Activated T-cell treated with anti-CD3 and anti-CD28 coated beads for 48 hours (primary cell): ENCODE results near the gene FOXI1.

Source experiments
- DNase-seq: peaks from one replicate; pipeline ENCODE4 v3.0.0-alpha.2; 2020; ENCODE audit warnings: low read depth

The FOXI1 gene

DNA sequence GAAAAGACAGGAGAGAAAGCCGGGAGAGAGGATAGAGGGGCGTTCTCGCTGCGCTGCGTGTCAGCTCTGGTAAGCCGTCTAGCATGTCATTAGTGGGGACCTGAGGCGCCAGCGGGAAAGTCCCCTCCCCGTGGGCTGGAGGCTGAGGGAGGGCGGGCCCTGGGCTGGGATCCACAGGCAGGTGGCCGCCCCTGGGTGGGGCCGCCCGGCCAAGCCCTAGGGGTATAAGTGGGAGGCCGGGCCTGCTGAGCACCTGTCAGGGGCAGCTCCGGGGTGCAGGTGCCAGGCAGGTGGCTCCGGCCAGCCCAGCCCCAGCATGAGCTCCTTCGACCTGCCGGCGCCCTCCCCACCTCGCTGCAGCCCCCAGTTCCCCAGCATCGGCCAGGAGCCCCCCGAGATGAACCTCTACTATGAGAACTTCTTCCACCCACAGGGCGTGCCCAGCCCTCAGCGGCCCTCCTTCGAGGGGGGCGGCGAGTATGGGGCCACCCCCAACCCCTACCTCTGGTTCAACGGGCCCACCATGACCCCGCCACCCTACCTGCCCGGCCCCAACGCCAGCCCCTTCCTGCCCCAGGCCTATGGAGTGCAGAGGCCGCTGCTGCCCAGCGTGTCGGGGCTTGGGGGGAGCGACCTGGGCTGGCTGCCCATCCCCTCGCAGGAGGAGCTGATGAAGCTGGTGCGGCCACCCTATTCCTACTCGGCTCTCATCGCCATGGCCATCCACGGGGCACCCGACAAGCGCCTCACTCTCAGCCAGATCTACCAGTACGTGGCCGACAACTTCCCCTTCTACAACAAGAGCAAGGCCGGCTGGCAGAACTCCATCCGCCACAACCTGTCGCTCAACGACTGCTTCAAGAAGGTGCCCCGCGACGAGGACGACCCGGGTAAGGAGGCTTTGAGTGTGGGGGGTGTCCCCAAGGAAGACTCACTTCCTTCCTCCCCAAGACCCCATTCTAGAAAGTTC is at the start of gene FOXI1:
Gene FOXI1, plus strand, starts transcription at position 256 of the 970 bp plus-strand sequence. Its CDS starts 61 bp downstream, at position 317.
- no peak for DNase-seq

DNA sequence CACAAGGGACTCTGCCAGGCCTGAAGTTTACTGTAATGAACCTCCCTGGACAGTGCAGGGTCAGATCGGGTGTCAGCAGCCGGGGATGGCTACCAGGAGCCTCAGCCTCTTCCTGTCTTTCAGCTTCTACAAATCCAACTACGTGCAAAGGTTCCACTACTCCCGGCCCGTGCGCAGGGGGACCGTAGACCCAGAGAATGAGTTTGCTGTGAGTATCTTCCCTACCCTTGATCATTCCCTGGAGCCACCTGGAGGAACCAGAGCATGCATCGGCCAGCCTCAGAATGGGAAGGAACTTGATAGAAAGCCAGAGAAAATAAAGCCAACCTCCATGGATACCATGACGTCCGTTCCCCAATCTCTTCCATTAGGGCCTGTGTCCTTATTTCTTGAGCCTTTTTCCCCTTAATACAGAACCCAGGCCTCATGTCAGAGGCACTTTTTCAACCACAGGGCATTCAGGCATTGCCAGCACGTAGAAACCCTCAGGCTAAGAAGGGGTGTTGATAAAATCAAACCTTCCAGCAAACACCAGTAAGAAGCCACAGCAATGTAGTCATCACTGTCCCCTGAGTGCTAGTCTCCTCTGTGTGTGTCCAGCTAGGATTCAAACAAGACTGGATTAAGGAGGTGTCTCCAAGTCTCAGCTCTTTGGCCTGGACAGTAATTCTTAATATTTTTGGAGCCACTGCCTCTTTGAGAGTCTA is 49.0 kb upstream of the FOXI1 start:
- DNase-seq: no peak

DNA sequence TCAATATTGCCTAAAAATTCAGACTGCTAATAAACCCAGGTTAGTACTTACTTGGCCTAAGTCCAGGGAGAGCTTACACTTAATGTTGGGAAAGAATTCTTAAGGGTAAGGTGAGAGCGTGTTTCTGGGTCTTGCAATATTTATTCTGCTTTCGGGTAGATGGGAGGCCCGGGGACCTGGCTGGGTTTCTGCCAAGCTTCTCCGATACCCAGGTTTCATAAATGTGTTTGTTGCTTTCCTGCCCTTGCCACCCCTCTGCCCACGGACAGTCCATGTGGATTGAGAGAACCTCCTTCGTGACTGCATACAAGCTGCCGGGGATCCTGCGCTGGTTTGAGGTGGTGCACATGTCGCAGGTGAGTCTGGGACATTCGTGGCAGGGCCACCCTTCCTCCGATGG is 48.4 kb upstream of the FOXI1 start:
- DNase-seq: no peak

DNA sequence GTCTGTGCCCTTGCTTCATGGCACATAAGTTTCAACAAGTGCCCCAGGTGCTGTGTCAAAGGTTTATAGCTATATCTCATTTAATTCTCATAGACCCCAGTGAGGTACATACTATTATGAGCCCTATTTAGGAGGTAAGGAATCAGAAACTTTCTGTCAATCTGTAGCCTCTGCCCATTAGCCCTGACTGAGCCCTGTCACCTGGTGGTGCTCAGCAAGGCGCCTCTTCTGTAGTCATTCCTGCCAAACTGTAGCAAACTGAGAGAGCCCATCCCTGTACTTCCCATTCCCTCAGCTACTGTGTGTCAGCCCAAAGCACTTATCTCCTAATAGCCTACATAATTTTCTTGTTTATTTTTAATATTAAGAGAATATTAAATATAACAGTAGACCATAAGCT is 46.5 kb upstream of the FOXI1 start:
- no peak for DNase-seq

DNA sequence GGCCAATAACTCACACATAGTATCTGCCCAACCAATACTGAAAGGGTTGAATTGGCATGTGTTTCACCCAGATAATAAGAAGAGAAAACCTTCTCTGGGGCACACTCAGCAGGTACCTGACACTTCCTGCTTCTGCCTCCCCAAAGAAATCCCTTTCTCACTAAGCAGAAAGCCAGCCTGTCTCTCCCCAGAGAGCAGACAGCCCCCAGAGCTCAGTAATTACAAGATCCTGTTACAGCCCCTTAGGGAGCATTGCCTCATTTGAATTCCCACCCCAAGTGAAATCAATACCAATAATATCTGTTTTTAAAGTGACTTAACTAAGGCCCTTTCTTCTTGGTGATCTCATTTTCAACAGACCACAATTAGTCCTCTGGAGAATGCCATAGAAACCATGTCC is 38.5 kb upstream of the FOXI1 start:
- DNase-seq: no peak

DNA sequence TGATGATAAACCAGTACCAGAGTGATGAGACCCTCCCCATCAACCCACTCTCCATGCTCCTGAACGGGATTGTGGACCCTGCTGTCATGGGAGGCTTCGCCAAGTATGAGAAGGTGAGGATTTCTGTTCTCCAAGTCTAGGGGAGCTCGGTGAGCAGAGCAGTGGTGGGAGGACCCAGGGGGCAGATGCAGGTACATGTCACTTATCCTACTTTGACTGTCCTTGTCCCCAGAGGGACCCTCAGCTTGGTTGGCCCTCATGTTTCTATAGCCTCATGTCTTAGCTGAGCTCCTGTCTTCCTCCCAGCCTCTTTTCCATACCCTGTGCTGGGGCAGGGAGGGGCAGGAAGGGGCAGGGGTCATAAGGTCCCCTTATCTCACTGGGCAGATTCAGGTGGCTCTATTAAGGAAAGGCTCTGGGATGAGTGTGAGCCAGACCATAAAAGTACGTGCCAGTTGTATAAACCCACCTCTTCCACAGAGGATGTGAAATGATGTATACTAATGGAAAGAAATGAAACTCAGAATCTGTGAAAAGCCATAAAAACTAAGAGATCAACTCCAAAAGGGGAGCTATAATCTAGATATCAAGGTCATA is 38.0 kb upstream of the FOXI1 start:
- DNase-seq: no peak

DNA sequence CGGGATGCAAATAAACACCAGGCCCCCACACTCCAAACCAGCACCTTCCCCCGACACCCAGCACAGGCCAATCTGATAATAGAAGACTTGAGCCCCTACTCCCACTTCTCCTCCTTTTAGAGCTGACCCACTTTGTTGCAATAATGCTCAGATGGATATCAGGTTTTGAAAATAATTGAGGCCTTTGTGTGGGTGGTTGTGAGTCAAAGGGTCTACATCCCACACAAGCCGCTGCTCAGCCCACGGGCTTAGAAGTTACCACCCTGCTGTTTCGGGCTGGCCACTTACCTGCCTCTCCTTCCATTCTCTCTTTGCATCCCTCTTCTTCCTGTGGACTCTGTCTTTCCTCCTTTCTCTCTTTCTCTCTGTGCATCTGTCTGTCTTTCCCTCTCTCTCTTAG is 36.2 kb upstream of the FOXI1 start:
- no peak for DNase-seq

DNA sequence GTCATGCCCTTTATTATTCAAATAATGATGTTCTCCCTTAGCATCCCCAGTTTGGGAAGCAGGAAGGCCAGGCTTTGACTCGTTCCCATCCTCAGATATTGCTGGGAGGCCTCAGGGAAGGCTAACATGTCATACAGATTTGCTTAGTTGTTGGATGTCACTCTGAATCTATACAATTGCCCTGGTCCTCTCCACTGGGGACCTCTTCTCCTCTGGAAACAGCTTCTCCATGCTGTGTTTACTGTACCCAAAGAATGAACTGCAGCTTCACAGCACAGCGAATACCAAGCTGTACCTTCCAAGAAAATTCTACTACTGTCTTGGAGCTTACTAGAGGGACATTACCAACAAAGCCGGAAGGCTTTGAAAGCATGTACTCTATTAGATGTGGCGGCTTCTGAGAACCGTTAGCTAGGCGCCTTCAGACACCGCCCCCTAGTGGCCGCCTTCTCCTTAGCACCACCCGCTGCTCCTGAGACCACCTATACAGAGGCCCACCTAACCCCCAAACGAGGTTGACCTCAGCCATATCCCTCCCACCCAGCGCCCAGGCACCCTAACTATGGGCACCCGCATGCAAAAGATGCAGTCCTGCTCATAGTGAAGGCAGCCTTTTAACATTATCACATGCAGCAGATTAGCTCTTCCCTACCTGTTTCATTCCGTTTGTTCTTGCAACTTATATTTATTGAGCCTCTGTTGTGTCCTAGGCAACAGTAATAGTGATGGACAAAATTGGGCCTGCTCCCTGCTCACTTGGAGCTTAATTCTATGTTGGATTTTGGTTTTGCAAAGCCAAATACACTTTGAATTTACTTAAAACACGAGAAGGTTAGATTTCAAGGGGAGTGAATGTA is 34.9 kb upstream of the FOXI1 start:
- peak; percentile 11 for DNase-seq

DNA sequence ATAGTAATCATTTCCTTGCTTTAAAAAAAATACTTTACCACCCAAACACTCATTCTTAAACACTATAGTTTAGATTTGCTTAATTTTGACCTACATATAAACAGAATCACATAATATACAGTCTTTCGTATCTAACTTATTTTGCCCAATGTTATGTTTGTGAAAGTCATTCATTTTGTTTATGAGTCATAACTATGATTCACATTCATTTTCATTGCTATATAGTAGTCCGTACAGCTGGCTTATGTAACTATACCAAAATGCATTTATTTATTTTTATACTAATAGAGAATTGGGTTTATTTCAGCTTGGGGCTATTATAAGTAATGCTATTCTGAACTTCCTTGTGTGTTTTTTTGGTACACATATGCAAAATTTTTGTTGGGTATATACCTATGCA is 33.9 kb upstream of the FOXI1 start:
- no peak for DNase-seq

DNA sequence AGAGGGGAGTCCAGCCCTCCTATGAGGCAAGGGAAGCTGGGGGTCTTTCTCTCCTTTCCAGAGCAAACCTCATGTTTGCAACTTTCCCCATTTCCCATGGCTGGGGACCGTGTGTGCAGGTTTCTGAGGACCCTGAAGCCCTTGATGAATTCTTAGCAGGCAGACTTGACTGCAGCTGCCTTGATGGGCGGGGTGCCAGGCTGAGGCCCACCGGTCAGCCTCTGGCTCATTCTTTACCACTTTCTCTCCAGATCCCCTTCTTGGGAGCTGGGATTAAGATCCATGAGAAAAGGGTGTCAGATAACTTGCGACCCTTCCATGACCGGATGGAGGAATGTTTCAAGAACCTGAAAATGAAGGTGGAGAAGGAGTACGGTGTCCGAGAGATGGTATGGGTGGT is 30.0 kb upstream of the FOXI1 start:
- no peak for DNase-seq

DNA sequence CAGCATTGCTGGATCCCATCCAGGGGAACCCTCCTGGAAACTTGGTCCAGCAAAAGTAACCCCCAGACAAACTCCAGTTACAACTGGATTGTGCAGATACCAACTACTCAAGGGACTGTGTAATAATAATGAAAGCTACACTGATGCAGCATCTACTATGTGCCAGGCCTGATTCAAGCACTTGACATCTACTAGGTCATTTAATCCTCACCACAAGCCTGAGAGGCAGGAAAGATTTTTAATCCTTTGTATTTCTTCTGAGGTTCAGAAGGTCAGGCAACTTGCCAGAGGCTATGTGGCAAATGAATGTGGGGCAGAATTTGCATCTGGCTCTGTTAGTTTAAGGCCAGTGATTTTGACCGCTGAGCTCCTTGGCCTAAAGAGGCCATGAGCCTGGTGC is 29.5 kb upstream of the FOXI1 start:
- no peak for DNase-seq

DNA sequence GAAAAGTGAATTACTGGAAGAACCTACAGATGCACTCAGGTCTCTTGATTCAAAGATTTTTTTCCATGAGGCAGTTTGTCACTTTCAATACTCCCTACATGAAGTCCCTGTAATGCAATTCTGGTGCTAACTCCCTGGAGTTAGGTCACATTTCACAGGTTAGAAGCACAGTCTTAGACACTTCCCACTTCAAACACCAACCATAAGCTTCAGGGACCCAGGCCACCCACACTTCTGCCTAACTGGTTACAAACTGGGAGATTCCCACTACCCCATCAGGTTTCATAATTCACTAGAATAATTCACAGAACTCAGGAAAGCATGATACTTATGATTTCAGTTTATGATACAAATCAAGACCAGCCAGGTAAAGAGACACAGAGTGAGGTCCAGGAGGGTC is 29.0 kb upstream of the FOXI1 start:
- no peak for DNase-seq

DNA sequence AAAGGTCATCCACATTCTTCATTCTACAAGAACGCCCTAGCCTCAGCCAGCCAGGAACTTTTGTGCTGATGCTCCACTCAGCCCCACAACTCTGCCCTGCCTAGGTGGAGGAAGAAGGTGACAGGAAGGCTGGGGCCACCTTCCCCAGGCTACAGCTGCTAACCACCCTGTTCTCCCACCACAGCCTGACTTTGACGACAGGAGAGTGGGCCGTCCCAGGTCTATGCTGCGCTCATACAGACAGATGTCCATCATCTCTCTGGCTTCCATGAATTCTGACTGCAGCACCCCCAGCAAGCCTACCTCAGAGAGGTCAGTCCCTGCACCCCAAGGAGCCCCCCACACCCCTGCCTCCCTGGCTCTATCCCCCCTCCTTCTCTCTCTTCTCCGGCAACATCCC is 28.2 kb upstream of the FOXI1 start:
- no peak for DNase-seq

DNA sequence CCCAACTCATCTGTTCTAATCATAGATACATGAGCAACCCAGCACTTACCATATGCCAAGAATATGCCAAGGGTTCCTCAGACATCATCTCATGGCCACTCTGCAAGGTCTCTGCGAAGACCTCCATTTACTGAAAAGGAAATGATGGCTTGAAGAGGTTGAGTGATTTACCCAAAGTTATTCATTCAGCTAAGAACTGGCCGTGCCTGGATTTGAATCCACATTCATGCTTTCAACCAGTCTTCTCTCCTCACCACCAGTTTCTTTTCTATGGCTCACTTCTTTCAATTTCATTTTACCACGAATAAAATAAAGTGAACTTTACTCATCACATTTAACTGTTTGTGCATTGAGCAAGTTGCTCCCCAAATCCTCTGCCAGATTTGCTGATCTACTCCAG is 27.2 kb upstream of the FOXI1 start:
- DNase-seq: no peak

DNA sequence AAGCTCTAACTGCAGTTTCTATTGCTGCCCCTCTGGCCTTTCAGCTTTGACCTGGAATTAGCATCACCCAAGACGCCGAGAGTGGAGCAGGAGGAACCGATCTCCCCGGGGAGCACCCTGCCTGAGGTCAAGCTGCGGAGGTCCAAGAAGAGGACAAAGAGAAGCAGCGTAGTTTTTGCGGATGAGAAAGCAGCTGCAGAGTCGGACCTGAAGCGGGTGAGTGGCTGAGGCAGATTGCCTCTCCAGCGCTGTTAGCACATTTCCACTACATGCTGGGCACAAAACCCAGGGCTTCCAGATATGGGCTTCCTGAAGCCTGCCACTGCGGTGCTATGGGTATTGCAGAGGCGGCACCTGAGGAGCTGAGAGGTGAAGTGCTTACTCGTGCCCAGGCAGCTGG is 26.8 kb upstream of the FOXI1 start:
- no peak for DNase-seq

DNA sequence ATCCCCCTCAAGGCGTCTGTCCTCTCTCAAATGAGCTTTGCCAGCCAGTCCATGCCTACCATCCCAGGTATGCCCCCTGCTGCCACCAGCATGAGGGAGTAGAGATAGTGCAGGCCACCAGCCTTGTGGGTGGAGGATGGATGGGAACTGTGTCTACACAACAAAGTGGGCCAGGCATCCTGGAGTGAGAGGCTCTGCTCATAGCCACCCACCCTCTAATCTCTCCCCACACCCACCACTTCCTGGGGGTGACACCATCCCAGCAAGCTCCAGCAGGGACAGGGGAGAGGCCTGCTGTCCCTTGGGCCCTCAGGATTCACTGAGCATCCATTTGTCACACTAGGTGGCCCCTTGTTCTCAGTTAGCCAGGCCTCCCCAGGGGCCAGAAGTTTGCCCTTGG is 25.5 kb upstream of the FOXI1 start:
- no peak for DNase-seq

DNA sequence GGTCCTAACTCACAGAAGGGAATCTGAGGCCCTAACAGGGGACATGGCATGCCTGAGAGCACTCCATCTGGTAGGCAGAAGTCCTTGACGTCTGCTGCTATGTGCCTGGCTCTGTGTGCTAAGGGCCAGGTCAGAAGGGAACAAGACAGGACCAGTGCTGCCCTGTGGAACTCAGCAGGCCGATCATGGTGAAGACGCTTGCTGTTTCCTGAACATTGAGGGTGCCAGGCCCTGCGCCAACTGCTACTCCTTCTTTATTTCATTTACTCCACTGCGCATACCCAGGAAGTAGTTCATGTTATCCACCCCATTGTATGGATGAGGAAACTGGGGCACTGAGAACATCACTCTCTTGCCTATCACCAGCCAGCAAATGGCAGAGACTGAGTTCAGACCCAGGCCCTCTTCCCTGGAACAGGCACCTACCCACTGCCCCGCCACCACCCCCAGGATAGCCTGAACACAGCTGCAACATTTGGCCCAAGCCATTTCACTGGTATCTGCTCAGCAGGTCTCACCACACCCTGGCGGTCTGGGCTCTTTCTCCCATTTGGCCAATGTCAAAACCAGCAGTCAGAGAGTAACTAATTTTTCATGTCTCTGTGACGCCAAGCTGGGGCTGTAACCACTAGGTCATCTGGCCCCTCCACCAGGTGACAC is 24.8 kb upstream of the FOXI1 start:
- no peak for DNase-seq

DNA sequence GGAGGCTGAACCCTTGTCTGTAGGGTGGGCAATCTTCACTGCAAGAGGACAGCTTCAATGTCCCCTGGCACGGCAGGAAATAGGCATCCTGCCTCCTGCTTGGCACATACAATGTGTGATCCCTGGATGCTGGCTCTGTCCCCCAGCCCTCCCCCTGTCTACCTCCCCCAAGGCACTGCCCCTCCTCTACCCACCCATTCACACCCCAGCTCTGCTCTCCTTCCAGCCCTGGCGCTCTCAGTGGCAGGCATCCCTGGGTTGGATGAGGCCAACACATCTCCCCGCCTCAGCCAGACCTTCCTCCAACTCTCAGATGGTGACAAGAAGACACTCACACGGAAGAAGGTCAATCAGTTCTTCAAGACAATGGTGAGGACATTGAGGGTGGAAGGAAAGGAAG is 24.1 kb upstream of the FOXI1 start:
- DNase-seq: no peak

DNA sequence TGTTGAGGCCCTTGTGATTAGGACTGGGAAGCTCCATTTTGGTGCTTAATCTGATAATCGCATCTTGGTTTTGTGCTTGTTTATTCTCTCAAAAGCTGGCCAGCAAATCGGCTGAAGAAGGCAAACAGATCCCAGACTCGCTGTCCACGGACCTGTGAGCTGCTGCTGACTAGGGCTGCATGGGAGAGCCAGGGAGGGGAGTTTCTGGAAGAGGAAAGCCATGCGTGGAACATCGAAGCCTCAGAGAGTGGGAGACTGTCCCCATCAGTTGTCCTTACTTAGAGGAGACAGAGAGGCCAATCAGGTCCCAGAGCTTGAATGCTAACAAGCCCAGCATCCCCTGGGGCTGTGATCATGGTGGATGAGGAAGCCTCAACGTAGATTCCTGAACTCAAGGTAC is 23.0 kb upstream of the FOXI1 start:
- no peak for DNase-seq

DNA sequence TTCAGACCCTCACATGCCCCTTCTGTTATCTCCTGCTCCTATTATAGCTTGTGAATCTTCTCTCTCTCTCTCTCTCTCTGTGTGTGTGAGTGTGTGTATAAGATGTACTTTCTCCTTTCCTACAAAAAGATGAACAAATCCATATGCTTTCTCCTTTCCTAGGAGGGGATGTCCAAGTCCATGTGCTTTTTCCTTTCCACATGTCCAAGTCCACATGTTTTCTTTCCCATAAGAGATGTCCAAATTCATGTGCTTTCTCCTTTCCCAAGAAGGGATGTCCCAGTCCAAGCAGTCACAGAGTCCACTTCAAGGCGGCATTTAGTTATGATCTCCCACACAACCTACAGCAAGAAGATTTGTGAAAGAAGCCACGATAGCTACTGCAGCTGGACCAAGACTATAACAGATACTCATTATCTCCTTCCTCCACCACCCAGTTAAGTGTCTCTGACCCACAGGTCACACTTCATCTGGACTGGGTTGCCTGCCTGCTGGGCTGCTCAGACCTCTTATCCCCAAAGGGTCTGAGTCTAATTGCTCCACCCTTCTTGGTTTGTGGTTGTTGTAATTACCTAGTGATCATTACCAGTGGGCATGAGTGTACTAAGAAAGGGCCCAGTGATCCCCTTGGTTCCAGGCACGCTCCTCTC is 18.4 kb upstream of the FOXI1 start:
- DNase-seq: no peak
